ENCODE results near the gene DNAH14. TPM values are rescaled to one million over a fixed set of nuclear protein-coding genes. Genes with fewer than 3 reads are reported as not detected.

The DNAH14 gene
- total and polyA plus RNA-seq, 10 of the 15 experiments (the other 5 are each of a cell fraction or from before 2014, with no cell fraction given), result 2.0 to 7.9 (median 4.8) TPM

DNA sequence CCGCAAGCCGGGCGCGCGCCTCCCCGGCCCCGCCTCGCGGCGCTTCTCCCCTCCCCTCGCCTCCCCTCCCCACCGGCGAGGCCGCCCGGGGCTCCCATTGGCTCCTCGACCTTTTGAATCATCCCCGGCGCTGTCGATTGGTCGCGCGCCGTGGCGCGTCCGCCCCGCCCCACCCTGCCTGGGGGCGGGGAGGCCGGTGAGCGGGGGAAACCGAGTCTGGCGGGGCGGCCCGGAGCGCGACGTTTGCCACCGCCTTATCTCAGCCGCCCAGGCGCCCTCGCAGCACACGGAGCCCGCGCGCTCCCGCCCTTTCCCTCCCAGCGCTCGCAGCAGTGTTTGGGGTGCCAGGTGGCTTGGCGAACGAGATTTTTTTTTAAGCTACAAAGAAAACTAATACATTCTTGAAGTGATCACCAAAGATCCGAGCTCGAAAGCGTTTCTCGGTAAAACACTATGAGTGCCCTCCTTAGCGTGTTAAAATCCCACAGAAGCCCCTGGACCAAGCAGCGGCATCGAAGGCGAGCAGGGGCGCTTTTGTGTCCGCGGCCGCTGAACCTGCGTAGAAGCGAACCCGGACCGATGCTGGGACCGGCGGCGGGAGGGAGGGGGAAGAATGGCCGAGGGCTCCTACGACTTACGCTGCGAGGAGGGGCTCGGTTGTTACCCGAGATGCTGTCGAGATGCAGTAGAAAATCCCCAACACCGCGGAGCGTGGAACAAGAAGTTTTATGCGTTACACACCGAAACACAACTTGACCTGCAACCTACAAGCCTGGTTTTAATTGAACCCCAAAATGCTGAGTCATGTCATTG, 498.8 kb downstream of the DNAH14 start (continued):
- TF ChIP-seq BCL3 (IDR thresholded peaks at IDR 0.05; ENCODE audit: borderline replicate concordance, insufficient read depth, low read depth, low read length, poor library complexity, severe bottlenecking) (no peak), BACH1 (IDR thresholded peaks at IDR 0.05; ENCODE audit: borderline replicate concordance) (peak; percentile 99), EED (IDR thresholded peaks at IDR 0.05; ENCODE audit: low read depth) (no peak), RBBP5 (conservative IDR thresholded peaks at IDR 0.05) (no peak), RB1 (IDR thresholded peaks at IDR 0.05; ENCODE audit: borderline replicate concordance) (no peak; the same call in 1 of the 2 replicates), SUZ12 (IDR thresholded peaks at IDR 0.05; ENCODE audit: unreplicated experiment) (no peak), SMARCA5 (IDR thresholded peaks at IDR 0.05) (no peak), TBL1XR1 (IDR thresholded peaks at IDR 0.05; ENCODE audit: low read depth, low read length) (peak; percentile 52; the same call in 1 of the 2 replicates), SRF (IDR thresholded peaks at IDR 0.05; ENCODE audit: low read depth in 2 of 2, low read length in 2 of 2) (0 out of 4 replicates have a peak, but pooled peaks of 1 of the 2 experiments have one; percentile 24), POLR2AphosphoS5 (IDR thresholded peaks at IDR 0.05; ENCODE audit: low read length) (0 out of 2 replicates have a peak, but pooled peaks have one; percentile 46), CEBPB (IDR thresholded peaks at IDR 0.05; ENCODE audit: borderline replicate concordance in 1 of 2, low read depth in 2 of 2, low read length in 2 of 2) (no peak), STAT1 (conservative IDR thresholded peaks at IDR 0.05) (no peak), PAX5 (IDR thresholded peaks at IDR 0.05; ENCODE audit: borderline replicate concordance, low read depth, low read length) (no peak), ZNF274 (IDR thresholded peaks at IDR 0.05; ENCODE audit: insufficient read depth, insufficient read length) (no peak), TAF1 (IDR thresholded peaks at IDR 0.05; ENCODE audit: borderline replicate concordance, low read depth, low read length) (peak; percentile 5; the same call in 1 of the 2 replicates), SMAD5 (IDR thresholded peaks at IDR 0.05; ENCODE audit: low read depth) (peak; percentile 28; the same call in 1 of the 2 replicates), RFX5 (IDR thresholded peaks at IDR 0.05; ENCODE audit: low read depth, low read length) (peak; percentile 56; the same call in 1 of the 2 replicates), SMC3 (IDR thresholded peaks at IDR 0.05; ENCODE audit: borderline replicate concordance, low read length) (no peak), SIN3A (IDR thresholded peaks at IDR 0.05; ENCODE audit: low read depth, low read length) (peak; percentile 52; the same call in 1 of the 2 replicates)
- TF ChIP-seq, protein P1, sequence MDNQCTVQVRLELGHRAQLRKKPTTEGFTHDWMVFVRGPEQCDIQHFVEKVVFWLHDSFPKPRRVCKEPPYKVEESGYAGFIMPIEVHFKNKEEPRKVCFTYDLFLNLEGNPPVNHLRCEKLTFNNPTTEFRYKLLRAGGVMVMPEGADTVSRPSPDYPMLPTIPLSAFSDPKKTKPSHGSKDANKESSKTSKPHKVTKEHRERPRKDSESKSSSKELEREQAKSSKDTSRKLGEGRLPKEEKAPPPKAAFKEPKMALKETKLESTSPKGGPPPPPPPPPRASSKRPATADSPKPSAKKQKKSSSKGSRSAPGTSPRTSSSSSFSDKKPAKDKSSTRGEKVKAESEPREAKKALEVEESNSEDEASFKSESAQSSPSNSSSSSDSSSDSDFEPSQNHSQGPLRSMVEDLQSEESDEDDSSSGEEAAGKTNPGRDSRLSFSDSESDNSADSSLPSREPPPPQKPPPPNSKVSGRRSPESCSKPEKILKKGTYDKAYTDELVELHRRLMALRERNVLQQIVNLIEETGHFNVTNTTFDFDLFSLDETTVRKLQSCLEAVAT (IDR thresholded peaks at IDR 0.05), result peak; percentile 51
- TF ChIP-seq, protein P2, sequence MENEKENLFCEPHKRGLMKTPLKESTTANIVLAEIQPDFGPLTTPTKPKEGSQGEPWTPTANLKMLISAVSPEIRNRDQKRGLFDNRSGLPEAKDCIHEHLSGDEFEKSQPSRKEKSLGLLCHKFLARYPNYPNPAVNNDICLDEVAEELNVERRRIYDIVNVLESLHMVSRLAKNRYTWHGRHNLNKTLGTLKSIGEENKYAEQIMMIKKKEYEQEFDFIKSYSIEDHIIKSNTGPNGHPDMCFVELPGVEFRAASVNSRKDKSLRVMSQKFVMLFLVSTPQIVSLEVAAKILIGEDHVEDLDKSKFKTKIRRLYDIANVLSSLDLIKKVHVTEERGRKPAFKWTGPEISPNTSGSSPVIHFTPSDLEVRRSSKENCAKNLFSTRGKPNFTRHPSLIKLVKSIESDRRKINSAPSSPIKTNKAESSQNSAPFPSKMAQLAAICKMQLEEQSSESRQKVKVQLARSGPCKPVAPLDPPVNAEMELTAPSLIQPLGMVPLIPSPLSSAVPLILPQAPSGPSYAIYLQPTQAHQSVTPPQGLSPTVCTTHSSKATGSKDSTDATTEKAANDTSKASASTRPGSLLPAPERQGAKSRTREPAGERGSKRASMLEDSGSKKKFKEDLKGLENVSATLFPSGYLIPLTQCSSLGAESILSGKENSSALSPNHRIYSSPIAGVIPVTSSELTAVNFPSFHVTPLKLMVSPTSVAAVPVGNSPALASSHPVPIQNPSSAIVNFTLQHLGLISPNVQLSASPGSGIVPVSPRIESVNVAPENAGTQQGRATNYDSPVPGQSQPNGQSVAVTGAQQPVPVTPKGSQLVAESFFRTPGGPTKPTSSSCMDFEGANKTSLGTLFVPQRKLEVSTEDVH (IDR thresholded peaks at IDR 0.05; ENCODE audit: low read depth, partially characterized antibody), result no peak
- TF ChIP-seq, protein P3, sequence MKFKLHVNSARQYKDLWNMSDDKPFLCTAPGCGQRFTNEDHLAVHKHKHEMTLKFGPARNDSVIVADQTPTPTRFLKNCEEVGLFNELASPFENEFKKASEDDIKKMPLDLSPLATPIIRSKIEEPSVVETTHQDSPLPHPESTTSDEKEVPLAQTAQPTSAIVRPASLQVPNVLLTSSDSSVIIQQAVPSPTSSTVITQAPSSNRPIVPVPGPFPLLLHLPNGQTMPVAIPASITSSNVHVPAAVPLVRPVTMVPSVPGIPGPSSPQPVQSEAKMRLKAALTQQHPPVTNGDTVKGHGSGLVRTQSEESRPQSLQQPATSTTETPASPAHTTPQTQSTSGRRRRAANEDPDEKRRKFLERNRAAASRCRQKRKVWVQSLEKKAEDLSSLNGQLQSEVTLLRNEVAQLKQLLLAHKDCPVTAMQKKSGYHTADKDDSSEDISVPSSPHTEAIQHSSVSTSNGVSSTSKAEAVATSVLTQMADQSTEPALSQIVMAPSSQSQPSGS (IDR thresholded peaks at IDR 0.05; ENCODE audit: low read length), result no peak

Measured in GM12878 (cell line).